ENCODE results near the gene MAGEC3.
A peak's percentile ranks its signal among the peaks of the same experiment; 100 is the strongest.
"Not testable (repeated sequence)": the region's sequence is repeated elsewhere in the genome, so short reads cannot be mapped to it uniquely, and the experiment has no call there.

MAGEC3 gene, protein sequence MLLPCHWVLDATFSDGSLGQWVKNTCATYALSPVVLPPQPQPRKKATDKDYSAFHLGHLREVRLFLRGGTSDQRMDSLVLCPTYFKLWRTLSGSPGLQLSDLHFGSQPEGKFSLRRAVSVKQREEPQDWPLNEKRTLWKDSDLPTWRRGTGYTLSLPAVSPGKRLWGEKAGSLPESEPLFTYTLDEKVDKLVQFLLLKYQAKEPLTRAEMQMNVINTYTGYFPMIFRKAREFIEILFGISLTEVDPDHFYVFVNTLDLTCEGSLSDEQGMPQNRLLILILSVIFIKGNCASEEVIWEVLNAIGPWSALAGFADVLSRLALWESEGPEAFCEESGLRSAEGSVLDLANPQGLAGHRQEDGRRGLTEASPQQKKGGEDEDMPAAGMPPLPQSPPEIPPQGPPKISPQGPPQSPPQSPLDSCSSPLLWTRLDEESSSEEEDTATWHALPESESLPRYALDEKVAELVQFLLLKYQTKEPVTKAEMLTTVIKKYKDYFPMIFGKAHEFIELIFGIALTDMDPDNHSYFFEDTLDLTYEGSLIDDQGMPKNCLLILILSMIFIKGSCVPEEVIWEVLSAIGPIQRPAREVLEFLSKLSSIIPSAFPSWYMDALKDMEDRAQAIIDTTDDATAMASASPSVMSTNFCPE

DNA sequence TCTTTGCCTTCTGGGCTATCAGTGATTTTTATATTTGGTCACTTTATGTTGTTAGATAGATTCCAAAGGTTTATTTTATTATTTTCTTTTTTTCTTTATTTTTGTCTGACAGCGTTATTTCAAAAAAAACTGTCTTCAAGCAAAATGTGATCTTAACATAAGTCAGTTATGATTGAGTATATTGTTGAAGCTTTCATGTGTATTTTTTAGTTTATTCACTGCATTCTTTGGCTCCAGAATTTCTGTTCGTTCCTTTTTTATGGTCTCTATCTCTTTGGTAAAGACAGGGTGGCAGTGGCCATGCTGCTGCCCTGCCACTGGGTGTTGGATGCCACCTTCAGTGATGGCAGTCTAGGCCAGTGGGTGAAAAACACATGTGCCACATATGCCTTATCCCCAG is at the start of gene MAGEC3:
TSS of gene MAGEC3 (plus strand) at position 301 of the 400 bp plus-strand sequence. CDS start at position 301, 0 bp downstream.
- no peak for DNase-seq (ENCODE audit: low read depth)

- peak; percentile 9 for DNase-seq (ENCODE audit: low read depth)
Measured at GRCh38 chrX:141791856-141792255, 46.3 kb upstream of the MAGEC3 start.

DNA sequence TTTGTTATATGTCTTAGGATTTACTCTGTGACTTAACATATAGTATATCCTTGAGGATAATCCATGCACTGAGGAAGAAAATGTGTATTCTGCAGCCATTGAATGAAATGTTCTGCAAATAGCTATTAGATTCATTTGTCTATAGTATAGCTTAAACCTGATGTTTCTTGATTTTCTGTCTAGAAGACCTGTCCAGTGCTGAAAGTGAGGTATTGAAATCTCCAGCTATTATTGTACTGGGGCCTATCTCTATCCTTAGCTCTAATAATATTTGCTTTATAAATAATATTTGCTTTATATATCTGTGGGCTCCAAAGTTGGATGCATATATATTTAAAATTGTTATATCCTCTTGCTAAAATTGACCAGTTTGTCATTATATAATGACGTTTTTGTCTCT is 26.7 kb upstream of the MAGEC3 start:
- DNase-seq (ENCODE audit: low read depth) = no peak

DNA sequence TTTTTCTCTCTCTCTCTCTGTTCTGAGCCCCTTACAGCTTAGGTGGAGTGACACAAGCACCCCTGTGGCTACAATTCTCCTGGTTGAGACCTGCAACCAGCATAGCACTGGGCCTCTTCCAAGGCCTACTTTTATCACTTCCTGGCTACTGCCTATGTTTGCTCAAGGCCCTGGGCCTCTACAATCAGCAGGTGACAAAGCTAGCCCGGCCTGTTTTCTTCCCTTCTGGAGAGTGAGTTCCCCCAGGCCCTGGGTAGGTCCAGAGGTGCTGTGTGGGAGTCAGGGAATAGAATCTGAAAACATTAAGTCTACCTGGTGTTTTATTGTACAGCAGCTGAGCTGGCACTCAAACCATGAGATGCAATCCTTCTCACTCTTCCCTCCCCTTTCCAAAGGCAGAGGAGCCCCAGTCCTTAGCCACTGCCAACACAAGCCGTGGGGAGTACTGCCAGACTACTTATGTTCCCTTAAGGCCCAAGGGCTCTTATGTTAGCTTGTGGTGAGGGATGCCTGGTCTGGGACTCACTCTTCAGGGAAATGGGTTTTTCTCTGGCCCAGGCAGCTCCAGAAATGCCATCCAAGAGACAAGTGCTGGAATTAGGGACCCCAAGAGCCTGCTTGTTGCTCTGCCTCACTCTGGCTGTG is 23.8 kb upstream of the MAGEC3 start:
- no peak for DNase-seq (ENCODE audit: low read depth)

DNA sequence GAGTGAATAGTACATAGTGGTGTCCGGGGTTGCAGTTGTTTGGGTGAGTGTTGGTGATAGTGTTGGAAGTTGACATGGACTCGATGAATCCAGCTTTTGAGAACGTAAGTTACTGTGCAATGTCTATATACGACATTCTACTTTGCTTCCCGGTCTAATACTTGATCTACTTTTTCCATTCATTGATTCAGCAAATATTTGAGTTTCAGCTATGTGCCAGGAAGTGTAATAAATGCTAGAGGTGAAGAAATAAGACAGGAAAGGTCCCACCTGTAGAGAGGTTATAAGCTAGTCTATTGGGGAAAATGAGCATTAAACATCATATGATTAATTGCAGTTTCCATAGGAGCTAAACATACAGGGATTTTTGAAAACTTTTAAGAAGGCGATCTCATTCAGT is 22.2 kb upstream of the MAGEC3 start:
- no peak for DNase-seq (ENCODE audit: low read depth)

GRCh38 chrX:141832247-141832646 is 5.9 kb upstream of the MAGEC3 start:
- no peak for DNase-seq (ENCODE audit: low read depth)

- DNase-seq (ENCODE audit: low read depth) = peak; percentile 17
Measured at GRCh38 chrX:141839856-141840255, 1.7 kb downstream of the MAGEC3 start.

GRCh38 chrX:141857479-141857878 is 19.4 kb downstream of the MAGEC3 start:
- no peak for DNase-seq (ENCODE audit: low read depth)

DNA sequence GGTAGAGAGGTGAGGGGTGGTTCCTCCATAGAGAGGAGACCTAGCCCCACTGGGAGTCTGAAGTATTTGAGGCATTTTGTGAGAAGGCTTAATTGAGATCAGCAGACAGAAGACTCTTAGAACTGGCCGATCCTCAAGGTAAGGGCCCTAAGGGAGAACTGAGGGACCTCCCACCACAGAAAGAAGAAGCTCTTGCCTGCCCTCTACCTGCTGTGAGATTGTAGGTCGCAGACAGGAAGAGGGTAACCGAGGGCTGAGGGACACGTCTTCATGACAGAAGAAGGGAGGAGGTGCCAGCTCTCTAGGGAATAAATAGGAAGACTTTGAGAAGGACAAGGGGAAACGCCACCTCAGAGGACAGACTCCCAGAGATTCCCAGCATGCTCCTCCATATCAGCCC is 41.5 kb downstream of the MAGEC3 start:
- DNase-seq (ENCODE audit: low read depth) = no peak

- DNase-seq (ENCODE audit: low read depth) = not testable (repeated sequence)
Measured at GRCh38 chrX:141888811-141889210, 50.7 kb downstream of the MAGEC3 start.

DNA sequence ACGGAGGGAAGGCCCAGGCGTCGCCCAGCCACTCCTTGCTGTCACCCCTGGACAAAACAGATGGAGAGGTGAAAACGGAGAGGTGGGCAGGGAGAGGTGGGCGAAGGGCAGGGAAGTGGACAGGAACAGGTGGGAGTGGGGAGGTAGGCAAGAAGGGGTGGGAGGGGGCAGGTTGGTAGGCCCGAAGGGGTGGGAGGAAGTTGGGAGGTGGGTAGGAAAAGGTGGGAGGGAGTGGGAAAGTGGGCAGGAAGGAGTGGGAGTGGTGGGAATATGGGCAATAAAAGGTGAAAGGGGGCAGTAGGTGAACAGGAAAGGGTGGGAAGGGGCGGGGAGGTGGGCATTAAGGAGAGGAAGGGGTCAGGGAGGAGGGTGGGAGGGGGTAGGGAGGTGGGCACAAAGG is 56.6 kb downstream of the MAGEC3 start:
- DNase-seq (ENCODE audit: low read depth) = no peak

DNA sequence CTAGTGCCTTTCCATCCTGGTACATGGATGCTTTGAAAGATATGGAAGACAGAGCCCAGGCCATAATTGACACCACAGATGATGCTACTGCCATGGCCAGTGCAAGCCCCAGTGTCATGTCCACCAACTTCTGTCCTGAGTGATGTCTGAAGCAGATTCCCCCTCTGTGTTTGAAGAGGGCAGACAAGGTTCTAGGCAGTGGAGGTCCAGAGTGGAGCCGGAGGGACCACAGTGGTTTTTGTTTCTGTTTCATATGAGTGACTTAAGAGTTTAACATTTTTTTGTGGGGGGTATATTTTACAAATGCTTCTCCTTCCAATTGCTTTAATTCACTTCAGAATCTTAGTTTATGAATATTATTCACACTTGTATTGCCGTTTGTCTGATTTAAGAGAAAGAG is 59.6 kb downstream of the MAGEC3 start:
- no peak for DNase-seq (ENCODE audit: low read depth)

- DNase-seq (ENCODE audit: low read depth) = no peak
Measured at GRCh38 chrX:141902366-141902765, 64.2 kb downstream of the MAGEC3 start.

GRCh38 chrX:141903400-141904155 is 65.5 kb downstream of the MAGEC3 start, which contains the start of gene MAGEC1:
Gene MAGEC1 (plus strand): TSS chrX:141903894. CDS start chrX:141905073, 1,179 bp downstream.
- DNase-seq (ENCODE audit: low read depth) = no peak

GRCh38 chrX:141904262-141904661 is 66.1 kb downstream of the MAGEC3 start:
- DNase-seq (ENCODE audit: low read depth) = no peak

DNA sequence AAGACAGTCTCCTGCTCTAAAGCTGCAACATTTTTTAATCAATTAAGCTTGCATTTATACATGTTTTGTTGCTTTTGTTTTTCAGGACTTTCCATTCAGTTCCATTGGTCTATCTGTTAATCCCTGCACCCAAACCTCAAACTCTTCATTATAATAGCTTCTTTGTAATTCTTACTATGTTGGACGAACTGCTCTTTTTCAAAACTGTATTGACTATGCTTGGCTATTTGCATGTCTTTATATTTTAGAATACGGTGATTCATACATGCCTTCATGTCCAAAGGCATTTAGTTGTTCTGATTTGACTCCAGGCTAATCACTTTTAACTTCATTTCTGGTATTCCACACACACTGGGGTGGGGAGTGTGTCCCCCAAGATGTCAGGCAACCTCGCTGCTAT is 79.7 kb downstream of the MAGEC3 start:
- DNase-seq (ENCODE audit: low read depth) = no peak

DNA sequence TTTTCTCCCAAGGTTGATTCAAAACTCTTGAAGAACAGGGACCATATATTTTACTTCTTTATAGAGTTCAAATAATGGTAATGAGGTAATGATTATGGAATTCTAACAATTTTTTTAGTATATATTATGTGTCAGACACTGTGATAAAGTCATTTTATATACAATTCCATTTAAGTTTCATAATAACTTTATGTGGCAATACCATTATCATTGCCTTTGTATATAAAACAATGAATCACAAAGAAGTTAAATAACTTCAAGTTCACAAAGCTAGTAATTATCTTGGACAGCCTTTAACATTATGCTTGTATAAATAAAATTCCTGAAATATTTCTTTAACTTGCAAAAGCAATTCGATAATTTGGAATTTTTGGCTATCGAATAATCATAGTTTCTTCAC is 86.2 kb downstream of the MAGEC3 start:
- DNase-seq (ENCODE audit: low read depth) = peak; percentile 21

DNA sequence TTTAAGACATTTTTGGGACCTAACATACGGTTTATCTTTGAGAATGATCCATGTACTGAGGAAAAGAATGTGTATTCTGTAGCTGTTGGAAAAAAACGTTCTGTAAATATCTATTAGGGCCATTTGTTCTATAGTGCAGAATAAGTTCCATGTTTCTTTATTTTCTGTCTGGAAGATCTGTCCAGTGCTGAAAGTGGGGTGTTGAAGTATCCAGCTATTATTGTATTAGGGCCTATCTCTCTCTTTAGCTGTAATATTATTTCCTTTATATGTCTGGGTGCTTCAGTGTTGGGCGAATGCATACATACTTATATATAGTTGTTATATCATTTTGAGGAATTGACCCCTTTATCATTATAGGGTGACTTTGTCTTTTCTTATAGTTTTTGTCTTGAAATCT is 90.3 kb downstream of the MAGEC3 start:
- no peak for DNase-seq (ENCODE audit: low read depth)

DNA sequence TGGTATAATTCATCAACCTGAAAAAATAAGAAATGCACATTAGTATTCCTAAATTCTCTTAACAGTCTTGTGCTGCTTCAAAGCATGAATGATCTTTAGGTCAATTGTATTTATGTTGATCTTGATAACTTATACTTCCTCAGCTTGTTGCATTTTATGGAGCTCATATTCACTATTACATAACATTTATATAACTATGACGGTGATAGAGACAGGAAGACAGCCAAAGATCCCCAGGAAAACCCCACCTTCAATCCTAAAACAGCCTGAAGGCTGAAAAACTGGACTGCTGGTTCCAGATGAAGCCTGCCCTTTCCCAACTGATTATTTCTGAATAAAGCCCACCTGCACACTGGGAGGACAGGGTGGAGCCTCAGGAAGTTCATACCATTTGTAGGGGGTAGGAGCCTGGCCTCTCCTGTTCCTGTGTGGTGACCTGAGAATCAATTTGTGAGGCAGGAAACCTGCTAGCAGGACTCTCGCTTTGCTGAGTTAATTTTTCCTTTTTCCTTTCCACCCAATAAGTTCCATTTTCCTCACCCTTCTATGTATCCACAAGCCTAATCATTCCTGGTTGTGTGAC is 96.0 kb downstream of the MAGEC3 start:
- no peak for DNase-seq (ENCODE audit: low read depth)

GRCh38 chrX:141935645-141936044 is 97.5 kb downstream of the MAGEC3 start:
- DNase-seq (ENCODE audit: low read depth) = no peak

- peak; percentile 25 for DNase-seq (ENCODE audit: low read depth)
Measured at GRCh38 chrX:141936080-141936479, 98.0 kb downstream of the MAGEC3 start.

- DNase-seq (ENCODE audit: low read depth) = no peak
Measured at GRCh38 chrX:141941234-141941633, 103.1 kb downstream of the MAGEC3 start.

Measured in iris pigment epithelial cell (primary cell).